Activated naive CD4-positive, alpha-beta T cell treated with anti-CD3 and anti-CD28 coated beads for 36 hours (primary cell): Measurements from ENCODE around the gene TUBB. TPM values are rescaled to one million over a fixed set of nuclear protein-coding genes. Genes with fewer than 3 reads are reported as not detected.
"Not testable (repeated sequence)": the region's sequence is repeated elsewhere in the genome, so short reads cannot be mapped to it uniquely, and the experiment has no call there.

Experiments
- CTCF ChIA-PET: fragments of 350-600 bp; sonication (Branson Sonifier 250); formaldehyde crosslinking; loops from one replicate; lab custom pipeline; 2021; ENCODE audit warnings: antibody characterized with exemption; lab: Charles Lee
- DNase-seq: peaks from one replicate; pipeline ENCODE4 v3.0.0-alpha.2; 2020
- H3K27ac Mint-ChIP-seq: one replicate; pipeline ENCODE4 v1.8.0; 2021; ENCODE audit warnings: mild to moderate bottlenecking, mixed read lengths
- H3K27me3 Mint-ChIP-seq: one replicate; pipeline ENCODE4 v1.8.0; 2021; ENCODE audit warnings: low read depth, mixed read lengths
- H3K36me3 Mint-ChIP-seq: one replicate; pipeline ENCODE4 v1.8.0; 2021; ENCODE audit warnings: low read depth, mixed read lengths
- H3K4me1 Mint-ChIP-seq: one replicate; pipeline ENCODE4 v1.8.0; 2021; ENCODE audit warnings: low read depth, mixed read lengths
- H3K4me3 Mint-ChIP-seq: one replicate; pipeline ENCODE4 v1.8.0; 2021; ENCODE audit warnings: mild to moderate bottlenecking, moderate library complexity, mixed read lengths
- H3K9me3 Mint-ChIP-seq: one replicate; pipeline ENCODE4 v1.8.0; 2021; ENCODE audit warnings: mixed read lengths
- intact Hi-C: fragments of 100-400 bp; cut with micrococcal nuclease; formaldehyde crosslinking; loops from one replicate; pipeline ENCODE4 v1.15.1; 2023
- total RNA-seq, 2 experiments: library from RNA; stranded (reverse); gene quantifications; one replicate each; pipeline ENCODE4 v1.2.3, GENCODE V29; 2021

The TUBB gene
- total RNA-seq, 2 experiments from 2014 or later: 1,781 to 1,838 TPM

GRCh38 chr6:30722280-30723112 is 2.3 kb downstream of the TUBB start:
- no peaks in the 10 kb centered on the region for H3K27me3 Mint-ChIP-seq
- peak overlapping the region; percentile 97 for H3K27ac Mint-ChIP-seq
- H3K9me3 Mint-ChIP-seq: no peaks in the 10 kb centered on the region
- peak; percentile 89 for DNase-seq
- peaks cover 46% of the 10 kb centered on the region for H3K4me1 Mint-ChIP-seq
- peak overlapping the region; percentile 98 for H3K4me3 Mint-ChIP-seq
- CTCF ChIA-PET: interaction anchor here (0.6 to 19.6 kb wide), 17 partner anchors 8 to 365 kb away, joined by 3 to 346 read pairs (median 6); partner anchors contain the start of genes ABCF1, DHX16 and NRM
- H3K36me3 Mint-ChIP-seq: peaks cover 59% of the 10 kb centered on the region
- intact Hi-C loops: loop anchor here (5.0 kb wide), 1 partner anchor 510 kb away; the partner anchor contains the start of gene TRIM26

GRCh38 chr6:30723159-30723842 is 3.1 kb downstream of the TUBB start:
- intact Hi-C loops: loop anchor here (5.0 kb wide), 1 partner anchor 511 kb away; the partner anchor contains the start of gene TRIM26
- H3K9me3 Mint-ChIP-seq, H3K27me3 Mint-ChIP-seq, DNase-seq: not testable (repeated sequence)
- Mint-ChIP-seq H3K27ac (peak overlapping the region; percentile 85), H3K36me3 (peaks cover 62% of the 10 kb centered on the region), H3K4me3 (peak overlapping the region; percentile 98), H3K4me1 (peaks cover 48% of the 10 kb centered on the region)
- CTCF ChIA-PET: interaction anchor here (0.6 to 19.6 kb wide), 8 partner anchors 8 to 364 kb away, joined by 3 to 346 read pairs (median 9); partner anchors contain the start of gene DHX16

- intact Hi-C loops: loop anchor here (5.0 kb wide), 1 partner anchor 512 kb away; the partner anchor contains the start of gene TRIM26
- H3K4me3 Mint-ChIP-seq: peak overlapping the region; percentile 98
- CTCF ChIA-PET: interaction anchor here (0.9 to 19.6 kb wide), 5 partner anchors 7 to 241 kb away, joined by 3 to 346 read pairs (median 17); partner anchors contain the start of gene DHX16
- H3K27me3 Mint-ChIP-seq, H3K9me3 Mint-ChIP-seq, DNase-seq: not testable (repeated sequence)
- peak overlapping the region; percentile 85 for H3K27ac Mint-ChIP-seq
- H3K36me3 Mint-ChIP-seq: peaks cover 62% of the 10 kb centered on the region
- peaks cover 41% of the 10 kb centered on the region for H3K4me1 Mint-ChIP-seq
These were observed 3.9 kb downstream of the TUBB start for GRCh38 chr6:30723843-30724741.

GRCh38 chr6:30724906-30725667 is 4.9 kb downstream of the TUBB start:
- intact Hi-C loops: loop anchor here (5.0 kb wide), 1 partner anchor 513 kb away; the partner anchor contains the start of gene TRIM26
- peaks cover 38% of the 10 kb centered on the region for H3K4me1 Mint-ChIP-seq
- no peak for DNase-seq
- CTCF ChIA-PET: interaction anchor here (0.6 to 19.6 kb wide), 3 partner anchors 48 to 242 kb away, joined by 3 to 346 read pairs (median 5); partner anchors contain the start of gene DHX16
- H3K4me3 Mint-ChIP-seq: peak overlapping the region; percentile 41
- H3K27me3 Mint-ChIP-seq: no peaks in the 10 kb centered on the region
- H3K9me3 Mint-ChIP-seq: no peaks in the 10 kb centered on the region
- H3K27ac Mint-ChIP-seq: peak overlapping the region; percentile 85
- peaks cover 69% of the 10 kb centered on the region for H3K36me3 Mint-ChIP-seq

- Mint-ChIP-seq H3K9me3 (no peaks in the 10 kb centered on the region), H3K36me3 (peaks cover 69% of the 10 kb centered on the region), H3K27ac (peak overlapping the region; percentile 46), H3K4me1 (peaks cover 47% of the 10 kb centered on the region), H3K4me3 (peak overlapping the region; percentile 15), H3K27me3 (no peaks in the 10 kb centered on the region)
- intact Hi-C loops: no loop called here
- CTCF ChIA-PET: interaction anchor here (19.6 kb wide), 1 partner anchor 49 kb away, joined by 346 read pairs; the partner anchor contains the start of gene DHX16
- peak; percentile 24 for DNase-seq
These were observed 5.8 kb downstream of the TUBB start for GRCh38 chr6:30725713-30726505.

- CTCF ChIA-PET: interaction anchor here (0.6 to 19.6 kb wide), 3 partner anchors 49 to 365 kb away, joined by 3 to 346 read pairs (median 4); partner anchors contain the start of gene DHX16
- peaks cover 61% of the 10 kb centered on the region for H3K36me3 Mint-ChIP-seq
- intact Hi-C loops: no loop called here
- H3K9me3 Mint-ChIP-seq: no peaks in the 10 kb centered on the region
- no peaks in the 10 kb centered on the region for H3K27me3 Mint-ChIP-seq
- DNase-seq: no peak
- peaks cover 53% of the 10 kb centered on the region for H3K4me1 Mint-ChIP-seq
- no peak overlapping the region for H3K4me3 Mint-ChIP-seq
- no peak overlapping the region for H3K27ac Mint-ChIP-seq
These were observed 6.6 kb downstream of the TUBB start for GRCh38 chr6:30726506-30727413.

GRCh38 chr6:30727920-30728553 is 7.9 kb downstream of the TUBB start:
- DNase-seq: no peak

GRCh38 chr6:30730601-30731435 is 10.7 kb downstream of the TUBB start:
- Mint-ChIP-seq H3K4me1 (peaks cover 47% of the 10 kb centered on the region), H3K36me3 (peaks cover 39% of the 10 kb centered on the region), H3K27me3 (no peaks in the 10 kb centered on the region), H3K27ac (no peak overlapping the region), H3K9me3 (no peaks in the 10 kb centered on the region), H3K4me3 (peak overlapping the region; percentile 29)
- peak; percentile 94 for DNase-seq
- CTCF ChIA-PET: interaction anchor here (0.6 to 19.6 kb wide), 39 partner anchors 8 to 356 kb away, joined by 3 to 346 read pairs (median 4); partner anchors contain the start of genes DHX16, FLOT1, MRPS18B and PPP1R10
- intact Hi-C loops: loop anchor here (1.0 to 2.0 kb wide), 3 partner anchors 52 to 248 kb away; no protein-coding TSS in a partner anchor

More at GRCh38 chr6:30727920-30728553, 7.9 kb downstream of the TUBB start:
- Mint-ChIP-seq H3K27ac (peak overlapping the region; percentile 46), H3K27me3 (no peaks in the 10 kb centered on the region), H3K4me1 (peaks cover 54% of the 10 kb centered on the region), H3K9me3 (no peaks in the 10 kb centered on the region), H3K4me3 (no peak overlapping the region), H3K36me3 (peaks cover 55% of the 10 kb centered on the region)
- CTCF ChIA-PET: interaction anchor here (0.6 to 19.6 kb wide), 5 partner anchors 13 to 154 kb away, joined by 3 to 346 read pairs (median 6); partner anchors contain the start of gene DHX16
- intact Hi-C loops: no loop called here
